ENCODE results near the gene RNASEL.
"Not testable (repeated sequence)": the region's sequence is repeated elsewhere in the genome, so short reads cannot be mapped to it uniquely, and the experiment has no call there.

Gene RNASEL

DNA sequence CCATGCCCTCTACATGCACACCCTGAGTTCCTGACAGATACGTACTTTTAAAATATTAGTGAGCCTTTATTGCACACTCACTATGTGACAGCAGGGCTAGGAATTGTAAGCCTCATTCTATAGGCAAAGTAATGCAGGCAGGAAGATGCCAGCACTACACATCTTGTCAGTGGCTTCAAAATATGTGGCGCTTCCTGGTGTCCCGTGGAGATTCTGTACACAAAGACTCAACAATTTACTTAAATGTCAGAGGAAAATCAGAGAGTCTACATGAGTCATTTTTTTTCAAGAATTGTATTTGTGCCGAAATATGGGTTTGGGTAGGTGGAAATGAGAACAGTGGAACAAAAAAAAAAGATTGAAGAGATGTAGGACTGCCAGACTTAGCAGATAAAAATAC lies 27.6 kb downstream of the RNASEL start:
- no peak for DNase-seq (ENCODE audit: low read depth)

DNA sequence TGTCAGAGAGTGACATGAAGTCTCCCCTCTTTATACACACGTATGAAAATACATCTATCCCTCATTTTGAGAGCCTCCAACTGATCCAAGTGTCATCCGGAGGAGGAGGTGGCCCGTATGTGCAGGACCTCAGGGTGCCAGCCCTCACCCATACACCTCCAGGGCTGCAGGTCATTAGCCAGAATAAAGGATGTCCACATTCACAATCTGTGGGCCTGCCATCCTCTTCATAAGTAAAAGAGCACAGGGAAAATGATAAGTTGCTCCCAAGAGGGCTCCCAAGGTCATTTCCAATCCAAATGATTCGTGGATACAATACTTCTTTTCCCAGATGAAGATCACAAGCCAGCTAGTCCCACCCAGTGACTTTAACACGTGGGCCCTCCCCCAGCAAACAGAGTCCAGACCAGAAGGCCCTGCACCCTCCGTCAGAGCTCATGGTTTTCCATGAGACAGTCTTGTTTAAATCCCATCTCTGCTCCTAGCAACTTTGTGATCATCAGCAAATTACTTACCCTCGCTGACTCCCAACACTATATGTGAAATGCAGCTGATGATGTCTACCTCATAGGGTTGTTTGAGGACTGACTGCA lies 28.6 kb downstream of the RNASEL start:
- DNase-seq (ENCODE audit: low read depth) = no peak

GRCh38 chr1:182556279-182556678 lies 32.8 kb downstream of the RNASEL start:
- DNase-seq (ENCODE audit: low read depth) = no peak

DNA sequence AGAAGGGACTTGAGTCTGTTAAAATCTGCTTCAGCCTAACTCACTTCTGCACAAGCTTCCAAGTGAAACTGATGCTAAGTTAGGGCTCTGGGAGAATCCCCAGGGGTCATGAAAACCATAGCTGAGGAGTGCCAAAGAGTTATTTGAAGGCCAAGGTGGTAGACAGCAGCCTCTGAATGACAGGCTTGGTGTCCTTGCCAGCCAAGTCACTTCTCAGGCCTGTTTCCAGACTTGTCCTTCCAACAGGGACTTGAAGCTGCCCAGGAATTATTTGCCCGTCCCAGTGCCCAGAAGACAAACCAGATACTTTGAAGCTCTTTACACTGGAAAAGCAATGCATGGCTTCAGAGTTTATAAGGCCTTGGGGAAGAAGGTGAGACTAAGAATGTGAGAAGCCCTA lies 33.6 kb downstream of the RNASEL start:
- no peak for DNase-seq (ENCODE audit: low read depth)

GRCh38 chr1:182552527-182552926 lies 36.5 kb downstream of the RNASEL start:
- no peak for DNase-seq (ENCODE audit: low read depth)

DNA sequence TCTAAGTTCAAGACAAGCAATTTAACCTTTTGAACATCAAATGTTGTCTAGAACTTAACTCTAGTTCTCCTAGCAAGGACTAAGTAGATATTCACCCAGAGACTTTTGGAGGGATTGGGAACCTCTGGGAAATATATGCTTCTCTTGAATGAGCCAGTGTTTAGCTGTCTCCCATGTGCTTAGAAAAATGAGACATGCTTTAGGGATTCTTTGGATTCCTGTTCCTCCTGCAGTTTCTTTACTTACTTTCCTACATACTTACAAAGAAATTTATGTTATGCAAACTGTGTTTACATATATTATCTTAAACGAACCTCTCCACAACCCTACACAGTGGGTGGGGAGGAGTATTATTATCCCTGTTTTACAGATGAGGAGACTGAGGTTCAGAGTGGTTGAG lies 39.2 kb downstream of the RNASEL start:
- DNase-seq (ENCODE audit: low read depth) = no peak

DNA sequence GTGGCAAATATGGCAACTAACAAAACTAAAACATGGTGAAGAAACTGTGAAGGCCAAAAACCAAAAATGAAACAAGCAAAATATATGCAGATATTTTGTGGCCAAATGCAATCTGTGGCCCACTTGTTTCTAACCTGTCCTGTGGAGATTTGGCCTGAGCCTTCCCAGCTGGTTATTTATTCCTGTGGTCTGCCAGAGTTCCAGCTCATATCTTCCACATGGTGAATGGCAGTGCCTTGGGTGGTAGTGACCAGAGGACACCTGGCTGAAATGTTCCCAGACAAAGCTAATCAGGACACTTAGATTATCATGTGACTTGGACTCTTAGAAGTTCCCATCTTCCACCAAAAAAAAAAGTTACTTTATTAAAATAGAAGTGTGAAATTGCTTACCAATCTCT lies 39.7 kb downstream of the RNASEL start:
- no peak for DNase-seq (ENCODE audit: low read depth)

DNA sequence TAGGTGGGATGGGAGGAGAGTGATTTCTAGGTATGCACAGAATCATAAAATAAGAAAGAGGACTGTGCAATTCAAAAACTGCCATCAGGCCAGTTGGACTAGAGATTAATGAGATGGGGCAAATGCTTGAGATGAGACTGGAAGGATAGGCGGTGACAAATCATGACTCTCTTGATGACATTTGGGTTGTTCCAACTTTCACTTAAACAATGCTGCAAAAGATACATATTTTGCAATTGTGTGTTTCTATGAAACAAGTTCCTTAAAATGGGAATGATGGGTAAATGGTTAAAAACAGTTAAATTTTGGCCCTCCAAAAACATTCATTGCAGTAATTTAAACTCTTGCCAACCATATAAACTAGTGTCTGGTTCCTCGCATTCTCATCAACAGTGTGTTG lies 55.2 kb downstream of the RNASEL start:
- DNase-seq (ENCODE audit: low read depth) = no peak

DNA sequence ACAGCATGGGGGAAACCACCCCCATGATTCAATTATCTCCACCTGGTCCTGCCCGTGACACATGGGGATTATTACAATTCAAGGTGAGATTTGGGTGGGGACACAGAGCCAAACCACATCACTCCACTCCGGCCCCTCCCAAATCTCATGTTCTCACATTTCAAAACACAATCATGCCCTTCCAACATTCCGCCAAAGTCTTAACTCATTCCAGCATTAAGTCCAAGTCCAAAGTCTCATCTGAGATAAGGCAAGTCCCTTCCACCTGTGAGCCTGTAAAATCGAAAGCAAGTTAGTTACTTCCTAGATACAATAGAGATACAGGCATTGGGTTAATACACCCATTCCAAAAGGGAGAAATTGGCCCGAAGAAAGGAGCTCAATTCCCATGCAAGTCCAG lies 60.9 kb downstream of the RNASEL start:
- DNase-seq (ENCODE audit: low read depth) = not testable (repeated sequence)

DNA sequence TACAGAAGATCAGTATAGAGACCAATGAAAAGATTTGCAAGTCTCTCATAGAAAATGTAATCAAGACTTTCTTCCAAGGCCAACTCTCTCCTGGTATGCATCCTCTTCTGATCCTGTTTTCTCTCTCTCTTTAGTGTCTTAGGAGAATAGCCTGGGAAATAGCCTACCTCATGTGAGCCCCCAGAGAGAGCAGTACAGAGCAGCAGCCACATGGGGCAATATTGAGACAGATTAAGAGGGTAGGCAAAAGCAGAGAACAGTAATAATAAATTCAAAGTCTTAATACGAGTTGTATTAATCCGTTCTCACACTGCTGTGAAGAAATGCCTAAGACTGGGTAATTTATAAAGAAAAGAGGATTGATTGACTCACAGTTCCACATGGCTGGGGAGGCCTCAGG lies 61.4 kb downstream of the RNASEL start:
- DNase-seq (ENCODE audit: low read depth) = no peak

DNA sequence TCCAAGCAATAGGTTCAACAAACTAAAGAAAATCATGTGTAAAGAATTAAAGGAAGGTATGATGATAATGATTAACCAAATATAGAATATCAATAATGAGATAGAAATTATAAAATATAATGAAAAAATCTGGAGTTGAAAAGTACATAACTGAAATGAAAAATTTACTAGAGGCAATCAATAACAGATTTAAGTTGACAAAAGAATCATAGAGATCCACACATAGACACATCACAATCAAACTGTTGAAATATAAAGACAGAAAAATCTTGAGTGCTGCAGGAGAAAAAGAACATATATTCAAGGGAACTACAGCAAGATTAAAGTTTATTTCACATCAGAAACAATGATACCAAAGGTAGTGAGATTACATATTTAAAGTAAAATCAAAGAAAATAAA lies 63.7 kb downstream of the RNASEL start:
- DNase-seq (ENCODE audit: low read depth) = no peak

All from non-pigmented ciliary epithelial cell (primary cell).